ENCODE measurements around the gene SPART.

The SPART gene

GRCh38 chr13:36346222-36347083 lies at the start of gene SPART:
Gene SPART, minus strand, starts transcription at chr13:36346394. Its CDS starts 10,564 bp downstream, at chr13:36335830.
- DNase-seq (peak; percentile 88), ATAC-seq (peak; percentile 95)

GRCh38 chr13:36395280-36395679 lies 49.1 kb upstream of the SPART start:
- ATAC-seq (no peak), DNase-seq (no peak)

GRCh38 chr13:36385489-36385888 lies 39.3 kb upstream of the SPART start:
- ATAC-seq (no peak), DNase-seq (no peak)

GRCh38 chr13:36382030-36382429 lies 35.8 kb upstream of the SPART start:
- DNase-seq (no peak), ATAC-seq (no peak)

GRCh38 chr13:36377826-36378468 lies 31.8 kb upstream of the SPART start:
- no peak for DNase-seq
- ATAC-seq, result no peak

GRCh38 chr13:36374063-36374462 lies 27.9 kb upstream of the SPART start:
- DNase-seq, result no peak
- no peak for ATAC-seq

GRCh38 chr13:36371185-36371584 lies 25.0 kb upstream of the SPART start:
- DNase-seq, result no peak
- no peak for ATAC-seq

- DNase-seq (no peak), ATAC-seq (no peak)
Observed at GRCh38 chr13:36370108-36370429, 23.9 kb upstream of the SPART start.

- DNase-seq (no peak), ATAC-seq (no peak)
Observed at GRCh38 chr13:36369268-36370107, 23.3 kb upstream of the SPART start.

GRCh38 chr13:36366031-36366430 lies 19.8 kb upstream of the SPART start:
- DNase-seq, result no peak
- no peak for ATAC-seq

GRCh38 chr13:36363366-36363863 lies 17.2 kb upstream of the SPART start:
- ATAC-seq (no peak), DNase-seq (no peak)

- DNase-seq (no peak), ATAC-seq (no peak)
Observed at GRCh38 chr13:36362914-36363313, 16.7 kb upstream of the SPART start.

- DNase-seq, result no peak
- ATAC-seq, result no peak
Observed at GRCh38 chr13:36362251-36362650, 16.1 kb upstream of the SPART start.

- no peak for ATAC-seq
- no peak for DNase-seq
Observed at GRCh38 chr13:36360903-36361302, 14.7 kb upstream of the SPART start.

- DNase-seq, result no peak
- ATAC-seq, result no peak
Observed at GRCh38 chr13:36359301-36359950, 13.2 kb upstream of the SPART start.

- ATAC-seq (no peak), DNase-seq (no peak)
Observed at GRCh38 chr13:36358175-36358718, 12.1 kb upstream of the SPART start.

- no peak for DNase-seq
- no peak for ATAC-seq
Observed at GRCh38 chr13:36357692-36358091, 11.5 kb upstream of the SPART start.

GRCh38 chr13:36357231-36357630 lies 11.0 kb upstream of the SPART start:
- no peak for DNase-seq

GRCh38 chr13:36356058-36356457 lies 9.9 kb upstream of the SPART start:
- ATAC-seq (no peak), DNase-seq (no peak)

More at GRCh38 chr13:36357231-36357630, 11.0 kb upstream of the SPART start:
- ATAC-seq, result no peak

- ATAC-seq, result no peak
- DNase-seq, result no peak
Observed at GRCh38 chr13:36355632-36356031, 9.4 kb upstream of the SPART start.

- DNase-seq (no peak), ATAC-seq (no peak)
Observed at GRCh38 chr13:36354842-36355623, 8.8 kb upstream of the SPART start.

Data from stimulated activated naive CD8-positive, alpha-beta T cell treated with anti-CD3 and anti-CD28 coated beads, Interleukin-15, Interleukin-2, amounts not matched to agents 100 U/mL and 50 U/mL, for 24 hours (primary cell).